Suprapubic skin (tissue), 3 donors: ENCODE measurements around the gene SLC37A1.

Experiments used
- CTCF ChIP-seq, 2 donors: fragments of 200-600 bp in 1 of 2; fragments of 450-650 bp in 1 of 2; sonication (generic) in 1 of 2; IDR thresholded peaks; one replicate each; pipeline ENCODE4 v1.5.1; 2016 to 2019; ENCODE audit warnings: antibody characterized with exemption in 2 of 2, mild to moderate bottlenecking in 1 of 2, moderate library complexity in 1 of 2
- POLR2AphosphoS5 ChIP-seq, 3 donors: sonication (generic); formaldehyde crosslinking; IDR thresholded peaks; one replicate each; pipeline ENCODE4 v1.6.1; 2017; ENCODE audit warnings: antibody characterized with exemption in 3 of 3

- TF ChIP-seq CTCF (IDR thresholded peaks at IDR 0.05) (no peak), POLR2AphosphoS5 (IDR thresholded peaks at IDR 0.05) (no peak)
These were observed 39.0 kb downstream of the SLC37A1 start for GRCh38 chr21:42552407-42553336.
